GM23338 (cell line): ENCODE data around the gene PRDM2.

ENCODE experiments used
- CREB1 ChIP-seq: fragments of 250-450 bp; sonication (Bioruptor Pico); IDR thresholded peaks from 2 replicates; pipeline ENCODE4 v1.5.0; 2020; ENCODE audit warnings: low read depth, mild to moderate bottlenecking, moderate library complexity
- CTCF ChIP-seq, 2 experiments: fragments of 200-600 bp in 1 of 2; sonication (generic) in 1 of 2; conservative IDR thresholded peaks; 2 replicates each; pipeline versions ENCODE4 v1.5.1 to v1.6.1; 2016 to 2017; ENCODE audit warnings: antibody characterized with exemption in 2 of 2, low read depth in 2 of 2, mild to moderate bottlenecking in 2 of 2, moderate library complexity in 1 of 2
- EZH2 ChIP-seq: fragments of 200-600 bp; sonication (generic); IDR thresholded peaks from one replicate; pipeline ENCODE4 v1.8.0; 2017; ENCODE audit warnings: antibody characterized with exemption, mild to moderate bottlenecking, low read depth; ENCODE audit not compliant: unreplicated experiment
- EZH2phosphoT487 ChIP-seq: fragments of 200-600 bp; sonication (generic); IDR thresholded peaks from one replicate; pipeline ENCODE4 v1.8.1; 2018; ENCODE audit warnings: antibody characterized with exemption; ENCODE audit not compliant: unreplicated experiment
- NANOG ChIP-seq: IDR thresholded peaks from 2 replicates; pipeline ENCODE4 v1.6.1; 2016; ENCODE audit warnings: antibody characterized with exemption, borderline replicate concordance
- POLR2AphosphoS5 ChIP-seq: IDR thresholded peaks from 2 replicates; pipeline ENCODE4 v1.6.1; 2016; ENCODE audit warnings: antibody characterized with exemption, low read depth
- REST ChIP-seq: IDR thresholded peaks from one replicate; pipeline ENCODE4 v1.6.1; 2018; ENCODE audit warnings: antibody characterized with exemption; ENCODE audit not compliant: unreplicated experiment
- ZNF114 ChIP-seq: fragments of 250-450 bp; sonication (Bioruptor Pico); IDR thresholded peaks from 2 replicates; pipeline ENCODE4 v1.5.0; 2020; ENCODE audit warnings: mild to moderate bottlenecking, moderate library complexity
- ZNF331 ChIP-seq: fragments of 250-450 bp; sonication (Bioruptor Pico); IDR thresholded peaks from 2 replicates; pipeline ENCODE4 v1.5.0; 2020; ENCODE audit warnings: low read depth, mild to moderate bottlenecking, moderate library complexity

- no peak for TF ChIP-seq EZH2
- TF ChIP-seq POLR2AphosphoS5: no peak
- no peak for TF ChIP-seq CTCF (conservative IDR thresholded peaks at IDR 0.05; ENCODE audit: low read depth in 2 of 2)
- TF ChIP-seq CREB1 (CRISPR knock-in tag): no peak
- no peak for TF ChIP-seq EZH2phosphoT487
- TF ChIP-seq REST: no peak
- TF ChIP-seq ZNF331 (CRISPR knock-in tag): no peak
- TF ChIP-seq ZNF114 (CRISPR knock-in tag): no peak
- no peak for TF ChIP-seq NANOG
Measured at GRCh38 chr1:13770743-13771142, 70.8 kb downstream of the PRDM2 start.
